IPS-15b (cell line): Measurements from ENCODE around the gene CASP14.
"Not testable (repeated sequence)": the region's sequence is repeated elsewhere in the genome, so short reads cannot be mapped to it uniquely, and the experiment has no call there.

Experiments used
- H3K27me3 ChIP-seq: one replicate; pipeline ENCODE4 v1.6.1; 2013; ENCODE audit warnings: low read length; ENCODE audit not compliant: control insufficient read depth, insufficient read depth
- H3K36me3 ChIP-seq: one replicate; pipeline ENCODE4 v1.6.1; 2013; ENCODE audit warnings: low read length; ENCODE audit not compliant: control insufficient read depth, insufficient read depth
- H3K4me1 ChIP-seq: one replicate; pipeline ENCODE4 v1.6.1; 2013; ENCODE audit warnings: mild to moderate bottlenecking, low read length; ENCODE audit not compliant: control insufficient read depth, insufficient read depth
- H3K4me3 ChIP-seq: one replicate; pipeline ENCODE4 v1.5.1; 2013; ENCODE audit warnings: low read depth, low read length
- H3K9ac ChIP-seq: one replicate; pipeline ENCODE4 v1.6.1; 2013; ENCODE audit warnings: low read depth, mild to moderate bottlenecking, low read length
- H3K9me3 ChIP-seq: one replicate; pipeline ENCODE4 v1.6.1; 2013; ENCODE audit warnings: mild to moderate bottlenecking, low read length; ENCODE audit not compliant: control insufficient read depth, insufficient read depth

CASP14 gene

DNA sequence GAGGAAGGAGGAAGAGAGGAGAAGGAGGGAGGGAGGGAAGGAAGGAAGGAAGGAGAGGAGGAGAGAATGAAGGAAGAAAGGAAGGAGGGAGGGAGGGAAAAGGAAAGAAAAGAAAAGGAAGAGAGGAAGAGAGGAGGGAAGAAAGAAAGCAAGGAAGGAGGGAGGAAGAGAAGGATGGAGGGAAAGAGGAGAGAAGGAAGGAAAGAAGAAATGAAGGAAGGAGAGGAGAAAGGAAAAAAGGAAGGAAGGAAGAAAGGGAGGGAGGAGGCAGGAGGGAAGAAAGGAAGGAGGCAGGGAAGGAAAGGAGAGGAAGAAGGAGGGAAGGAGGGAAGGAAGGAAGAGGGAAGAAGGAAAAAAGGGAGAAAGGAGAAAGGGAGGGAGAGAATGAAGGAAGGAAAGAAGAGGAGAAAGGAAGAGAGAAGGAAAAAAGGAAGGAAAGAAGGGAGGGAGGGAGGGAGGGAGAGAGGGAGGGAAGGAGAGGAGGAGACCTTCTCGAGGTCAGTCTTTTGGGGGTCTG, 13.4 kb upstream of the CASP14 start:
- Histone ChIP-seq H3K27me3 (no peaks in the 10 kb centered on the region), H3K4me3 (no peak overlapping the region), H3K36me3 (no peaks in the 10 kb centered on the region), H3K4me1 (no peaks in the 10 kb centered on the region), H3K9ac (no peak overlapping the region), H3K9me3 (no peaks in the 10 kb centered on the region)

DNA sequence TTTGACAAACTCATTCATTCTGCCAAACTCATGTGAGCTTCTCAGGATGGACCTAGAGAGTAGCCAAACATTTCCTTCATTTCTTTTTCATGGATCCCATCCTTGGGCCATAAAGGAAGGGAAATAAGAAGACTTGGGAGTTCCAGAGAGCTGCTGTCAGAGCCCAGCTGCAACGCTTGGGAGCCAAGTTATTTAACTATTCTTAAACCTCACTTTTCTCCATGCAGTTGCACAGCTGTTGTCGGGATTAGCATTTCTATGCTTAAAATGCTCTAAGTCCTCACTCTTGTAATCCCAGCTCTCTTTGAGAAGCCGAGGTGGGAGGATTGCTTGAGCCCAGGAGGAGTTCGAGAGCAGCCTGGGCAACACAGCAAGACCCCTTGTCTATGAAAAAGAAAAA, 11.7 kb upstream of the CASP14 start:
- Histone ChIP-seq H3K4me1 (no peaks in the 10 kb centered on the region), H3K9ac (no peak overlapping the region), H3K36me3 (no peaks in the 10 kb centered on the region), H3K4me3 (no peak overlapping the region), H3K27me3 (no peaks in the 10 kb centered on the region), H3K9me3 (no peaks in the 10 kb centered on the region)

DNA sequence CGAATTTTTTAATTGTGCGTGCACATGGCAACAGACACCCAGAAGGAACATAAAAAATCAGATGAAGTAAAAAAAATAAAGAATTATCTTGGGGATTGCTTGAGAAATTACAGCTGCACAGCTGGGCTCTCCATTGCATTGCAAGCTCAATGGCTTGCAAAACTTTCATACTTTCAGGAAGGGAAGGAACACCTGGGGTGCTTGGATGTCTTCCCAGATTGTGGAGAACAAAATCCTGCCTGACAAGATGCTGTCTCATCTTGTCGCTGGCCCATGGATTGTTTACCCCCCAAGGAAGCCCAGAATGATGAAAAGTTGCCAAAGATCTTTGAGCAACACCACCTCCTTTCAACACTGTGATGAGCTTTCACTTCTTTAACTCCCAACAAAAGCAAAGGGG, 11.0 kb upstream of the CASP14 start:
- Histone ChIP-seq H3K9ac (no peak overlapping the region), H3K27me3 (no peaks in the 10 kb centered on the region), H3K4me3 (no peak overlapping the region), H3K9me3 (no peaks in the 10 kb centered on the region), H3K4me1 (no peaks in the 10 kb centered on the region), H3K36me3 (no peaks in the 10 kb centered on the region)

DNA sequence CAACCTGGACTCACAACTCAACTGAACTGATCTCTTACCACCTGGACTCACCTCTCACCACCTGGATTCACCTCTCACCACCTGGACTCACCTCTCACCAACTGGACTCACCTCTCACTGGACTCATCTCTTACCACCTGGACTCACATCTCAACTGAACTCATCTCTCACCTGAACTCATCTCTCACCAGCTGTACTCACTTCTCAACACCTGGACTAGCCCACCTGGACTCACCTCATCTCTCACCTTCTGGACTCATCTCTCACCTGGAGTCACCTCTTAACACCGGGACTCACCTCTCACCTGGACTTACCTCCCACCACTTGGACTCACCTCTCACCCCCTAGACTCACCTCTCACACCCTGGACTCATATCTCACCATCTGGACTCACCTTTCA, 7.3 kb upstream of the CASP14 start:
- Histone ChIP-seq H3K9me3 (no peaks in the 10 kb centered on the region), H3K4me1 (no peaks in the 10 kb centered on the region), H3K27me3 (no peaks in the 10 kb centered on the region), H3K9ac (no peak overlapping the region), H3K36me3 (no peaks in the 10 kb centered on the region), H3K4me3 (no peak overlapping the region)

GRCh38 chr19:15042826-15043225, 6.5 kb upstream of the CASP14 start:
- Histone ChIP-seq H3K36me3 (no peaks in the 10 kb centered on the region), H3K4me1 (no peaks in the 10 kb centered on the region), H3K9ac (no peak overlapping the region), H3K9me3 (no peaks in the 10 kb centered on the region), H3K27me3 (no peaks in the 10 kb centered on the region), H3K4me3 (no peak overlapping the region)

DNA sequence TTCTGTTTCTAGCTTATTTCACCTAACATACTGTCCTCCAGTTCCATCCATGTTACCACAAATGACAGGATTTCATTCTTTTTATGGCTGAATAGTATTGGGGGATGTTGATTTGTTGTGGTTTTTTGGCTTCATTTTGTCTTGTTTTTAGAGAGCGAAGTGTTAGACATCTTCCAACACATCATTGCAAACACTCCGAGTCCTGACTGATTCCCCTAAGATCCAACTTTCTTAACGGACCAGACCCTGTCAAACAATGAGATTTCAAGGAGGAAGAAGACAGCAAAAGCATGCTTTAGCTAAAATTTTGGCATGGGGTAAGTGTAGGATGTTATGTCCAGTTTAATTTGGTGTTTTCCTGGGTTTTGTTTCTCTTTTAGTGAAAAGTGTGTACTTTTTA, 3.8 kb upstream of the CASP14 start:
- Histone ChIP-seq H3K4me1 (no peaks in the 10 kb centered on the region), H3K36me3 (no peaks in the 10 kb centered on the region), H3K4me3 (no peak overlapping the region), H3K9me3 (no peaks in the 10 kb centered on the region), H3K9ac (no peak overlapping the region), H3K27me3 (no peaks in the 10 kb centered on the region)

GRCh38 chr19:15047680-15048079, 1.6 kb upstream of the CASP14 start:
- Histone ChIP-seq H3K36me3 (no peaks in the 10 kb centered on the region), H3K27me3 (no peaks in the 10 kb centered on the region), H3K4me3 (no peak overlapping the region), H3K4me1 (no peaks in the 10 kb centered on the region), H3K9ac (no peak overlapping the region), H3K9me3 (no peaks in the 10 kb centered on the region)

GRCh38 chr19:15048128-15048527, 1.2 kb upstream of the CASP14 start:
- Histone ChIP-seq H3K9ac (no peak overlapping the region), H3K36me3 (no peaks in the 10 kb centered on the region), H3K4me3 (no peak overlapping the region), H3K4me1 (no peaks in the 10 kb centered on the region), H3K27me3 (no peaks in the 10 kb centered on the region), H3K9me3 (no peaks in the 10 kb centered on the region)

DNA sequence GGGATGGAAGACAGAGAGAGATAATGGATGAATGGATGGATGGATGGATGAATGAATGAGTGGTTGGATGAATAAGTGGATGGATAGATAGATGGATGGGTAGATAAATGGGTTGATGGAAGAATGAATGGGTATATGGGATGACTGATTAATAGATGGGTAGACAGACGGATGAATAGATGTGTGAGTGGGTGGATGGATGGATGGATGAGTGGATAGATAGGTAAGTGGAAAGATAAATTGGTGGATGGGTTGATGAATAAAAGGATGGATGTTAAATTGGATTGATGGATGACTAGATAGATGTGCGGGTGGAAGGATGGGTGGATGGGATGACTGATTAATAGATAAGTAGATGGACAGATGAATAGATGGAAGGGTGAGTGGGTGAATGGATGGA, 1.4 kb downstream of the CASP14 start:
- Histone ChIP-seq H3K27me3 (no peaks in the 10 kb centered on the region), H3K4me1 (no peaks in the 10 kb centered on the region), H3K9ac (no peak overlapping the region), H3K9me3 (no peaks in the 10 kb centered on the region), H3K4me3 (no peak overlapping the region), H3K36me3 (no peaks in the 10 kb centered on the region)

DNA sequence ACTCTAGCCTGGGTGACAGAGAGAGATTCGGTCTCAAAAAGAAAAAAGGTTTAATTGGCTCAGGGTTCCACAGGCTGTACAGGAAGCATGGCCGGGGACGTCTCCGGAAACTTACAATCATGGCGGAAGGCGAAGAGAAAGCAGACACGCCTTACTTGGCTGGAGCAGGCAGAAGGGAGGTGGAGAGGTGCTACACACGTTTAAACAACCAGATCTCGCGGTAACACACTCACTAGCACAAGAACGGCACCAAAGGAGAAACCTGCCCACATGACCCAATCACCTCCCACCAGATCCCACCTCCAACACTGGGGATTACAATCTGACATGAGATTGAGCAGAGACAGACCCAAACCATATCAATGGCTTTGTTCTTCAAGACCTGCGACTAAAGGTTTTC, 12.8 kb downstream of the CASP14 start:
- H3K9me3 ChIP-seq: no peaks in the 10 kb centered on the region
- H3K9ac ChIP-seq: no peak overlapping the region
- no peaks in the 10 kb centered on the region for H3K36me3 ChIP-seq
- H3K4me3 ChIP-seq: no peak overlapping the region
- no peaks in the 10 kb centered on the region for H3K4me1 ChIP-seq
- H3K27me3 ChIP-seq: no peaks in the 10 kb centered on the region

DNA sequence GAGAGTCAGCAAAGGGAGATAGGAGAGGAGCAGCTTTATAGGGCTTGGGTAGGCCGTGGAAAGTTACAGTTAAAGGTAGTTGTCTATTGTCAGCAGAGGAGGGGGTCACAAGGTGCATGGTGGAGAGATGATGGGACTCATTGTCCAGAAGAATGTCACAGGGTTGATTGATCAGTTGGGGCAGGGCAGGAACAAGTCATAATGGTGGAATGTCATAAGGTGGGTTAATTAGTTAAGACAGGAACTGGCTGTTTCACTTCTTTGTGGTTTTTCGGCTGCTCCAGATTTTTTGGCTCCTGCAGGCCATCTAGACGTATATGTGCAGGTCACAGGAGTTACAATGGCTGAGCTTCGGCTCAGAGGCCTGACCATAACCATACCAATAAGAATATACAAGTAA, 21.1 kb downstream of the CASP14 start:
- not testable (repeated sequence) for H3K4me3 ChIP-seq, H3K36me3 ChIP-seq, H3K4me1 ChIP-seq, H3K9me3 ChIP-seq, H3K27me3 ChIP-seq, H3K9ac ChIP-seq

DNA sequence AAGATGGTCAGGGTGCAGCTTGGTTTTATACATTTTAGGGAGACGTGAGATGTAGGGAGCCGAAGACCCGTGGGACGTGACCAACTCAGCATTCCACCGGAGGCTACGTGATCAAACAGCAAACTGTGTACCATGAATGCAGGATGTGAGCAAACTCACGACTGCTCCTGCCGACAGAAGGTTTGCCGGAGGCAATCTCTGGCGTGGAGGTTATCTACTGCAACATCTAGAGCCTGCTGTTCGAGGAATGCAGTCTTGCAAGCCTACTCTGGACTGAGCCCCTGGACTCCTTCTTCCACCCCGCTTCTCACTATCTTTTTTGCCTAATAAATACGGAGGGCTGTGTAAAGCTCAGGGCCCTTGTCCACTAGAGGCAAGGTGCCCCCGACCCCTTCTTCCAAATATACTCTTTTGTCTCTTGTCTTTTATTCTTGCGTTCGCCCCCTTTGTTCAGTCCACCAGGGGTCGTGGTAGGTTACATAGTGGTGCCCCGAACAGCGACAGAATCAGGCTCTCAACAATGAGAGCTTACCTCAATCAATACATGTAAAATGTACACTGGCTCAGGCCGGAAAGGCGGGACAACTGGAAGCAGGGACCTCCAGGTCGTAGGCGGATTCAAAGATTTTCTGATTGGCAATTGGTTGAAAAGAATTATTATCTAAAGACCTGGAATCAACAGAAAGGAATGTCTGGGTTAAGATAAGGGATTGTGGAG, 23.8 kb downstream of the CASP14 start:
- H3K9ac ChIP-seq: no peak overlapping the region
- no peaks in the 10 kb centered on the region for H3K4me1 ChIP-seq
- H3K36me3 ChIP-seq: no peaks in the 10 kb centered on the region
- H3K27me3 ChIP-seq: no peaks in the 10 kb centered on the region
- H3K9me3 ChIP-seq: no peaks in the 10 kb centered on the region
- no peak overlapping the region for H3K4me3 ChIP-seq
